ENCODE results near the gene CTSD. TPM values are rescaled to one million over a fixed set of nuclear protein-coding genes. Genes with fewer than 3 reads are reported as not detected.

Gene CTSD
- total and polyA plus RNA-seq, 9 donors: 89.0 to 545 (median 191) TPM

GRCh38 chr11:1759851-1760220 lies 3.9 kb downstream of the CTSD start:
- Histone ChIP-seq H3K4me1 (ENCODE audit: insufficient read depth) (peaks cover 19% of the 10 kb centered on the region), H3K4me3 (no peak overlapping the region), H3K27me3 (no peaks in the 10 kb centered on the region), H3K36me3 (no peaks in the 10 kb centered on the region), H3K9me3 (no peaks in the 10 kb centered on the region), H3K27ac (no peak overlapping the region)
- DNase-seq: no peak
- intact Hi-C loops (cut with DNase I): loop anchor here in 1 of 4 donors (2.0 kb wide), 1 partner anchor 15 kb away; no protein-coding TSS in a partner anchor
- WGBS, 3 donors: 71 to 83% (median 72%) methylated on average over 4 to 5 of the region's 5 CpGs
- TF ChIP-seq EP300 (IDR thresholded peaks at IDR 0.05) (no peak), POLR2A (IDR thresholded peaks at IDR 0.05) (no peak), CTCF (IDR thresholded peaks at IDR 0.05) (no peak)

GRCh38 chr11:1759151-1759850 lies 4.4 kb downstream of the CTSD start:
- TF ChIP-seq CTCF (IDR thresholded peaks at IDR 0.05): no peak
- TF ChIP-seq POLR2A (IDR thresholded peaks at IDR 0.05): no peak
- TF ChIP-seq EP300 (IDR thresholded peaks at IDR 0.05): no peak
- peak in 1 of 5 donors; percentile 19 for DNase-seq
- no peak overlapping the region for H3K27ac ChIP-seq
- 87 to 91% (median 88%) methylated on average over 22 to 23 of the region's 23 CpGs for WGBS, 3 donors
- H3K27me3 ChIP-seq: no peaks in the 10 kb centered on the region
- H3K36me3 ChIP-seq: no peaks in the 10 kb centered on the region
- H3K4me3 ChIP-seq: no peak overlapping the region
- intact Hi-C loops (cut with DNase I): loop anchor here in 1 of 4 donors (2.0 kb wide), 1 partner anchor 16 kb away; no protein-coding TSS in a partner anchor
- H3K4me1 ChIP-seq (ENCODE audit: insufficient read depth): peaks cover 19% of the 10 kb centered on the region
- no peaks in the 10 kb centered on the region for H3K9me3 ChIP-seq

- peaks cover 19% of the 10 kb centered on the region for H3K4me1 ChIP-seq (ENCODE audit: insufficient read depth)
- H3K27me3 ChIP-seq: no peaks in the 10 kb centered on the region
- no peak for TF ChIP-seq CTCF (IDR thresholded peaks at IDR 0.05)
- no peak for TF ChIP-seq POLR2A (IDR thresholded peaks at IDR 0.05)
- no peak for TF ChIP-seq EP300 (IDR thresholded peaks at IDR 0.05)
- no peak for DNase-seq
- intact Hi-C loops (cut with DNase I): loop anchor here in 1 of 4 donors (2.0 kb wide), 1 partner anchor 16 kb away; no protein-coding TSS in a partner anchor
- WGBS, 3 donors: 86 to 87% (median 86%) methylated on average over 18 to 21 of the region's 21 CpGs
- no peak overlapping the region for H3K27ac ChIP-seq
- H3K9me3 ChIP-seq: no peaks in the 10 kb centered on the region
- no peaks in the 10 kb centered on the region for H3K36me3 ChIP-seq
- H3K4me3 ChIP-seq: no peak overlapping the region
These were observed 5.0 kb downstream of the CTSD start for GRCh38 chr11:1758611-1759150.

- peaks cover 18% of the 10 kb centered on the region for H3K4me1 ChIP-seq (ENCODE audit: insufficient read depth)
- no peaks in the 10 kb centered on the region for H3K9me3 ChIP-seq
- 71 to 78% (median 73%) methylated on average over 16 to 17 of the region's 17 CpGs for WGBS, 3 donors
- H3K4me3 ChIP-seq: no peak overlapping the region
- DNase-seq: no peak
- H3K27ac ChIP-seq: no peak overlapping the region
- H3K36me3 ChIP-seq: no peaks in the 10 kb centered on the region
- no peak for TF ChIP-seq POLR2A (IDR thresholded peaks at IDR 0.05)
- TF ChIP-seq CTCF (IDR thresholded peaks at IDR 0.05): no peak
- TF ChIP-seq EP300 (IDR thresholded peaks at IDR 0.05): no peak
- no peaks in the 10 kb centered on the region for H3K27me3 ChIP-seq
- intact Hi-C loops (cut with DNase I): loop anchor here in 1 of 4 donors (2.0 kb wide), 1 partner anchor 17 kb away; no protein-coding TSS in a partner anchor
These were observed 5.7 kb downstream of the CTSD start for GRCh38 chr11:1757861-1758610.
